Muscle layer of colon (tissue), 2 donors: ENCODE results near the gene OGN.

Source experiments
- H3K27ac ChIP-seq: one replicate; pipeline ENCODE4 v1.7.0; 2013; ENCODE audit warnings: low read depth, mild to moderate bottlenecking, low read length, moderate library complexity
- H3K27me3 ChIP-seq, 2 donors: one replicate each; pipeline ENCODE4 v1.7.0; 2013; ENCODE audit warnings: low read length in 2 of 2, mild to moderate bottlenecking in 2 of 2; ENCODE audit not compliant: insufficient read depth in 2 of 2, control insufficient read depth in 1 of 2
- H3K36me3 ChIP-seq: one replicate; pipeline ENCODE4 v1.7.0; 2013; ENCODE audit warnings: mild to moderate bottlenecking, low read length; ENCODE audit not compliant: insufficient read depth
- H3K4me1 ChIP-seq: one replicate; pipeline ENCODE4 v1.7.0; 2013; ENCODE audit warnings: mild to moderate bottlenecking, low read length; ENCODE audit not compliant: insufficient read depth
- H3K4me3 ChIP-seq, 2 donors: one replicate each; pipeline ENCODE4 v1.7.0; 2013; ENCODE audit warnings: low read length in 2 of 2, low read depth in 1 of 2, mild to moderate bottlenecking in 1 of 2, moderate library complexity in 1 of 2
- H3K9ac ChIP-seq: one replicate; pipeline ENCODE4 v1.7.0; 2013; ENCODE audit warnings: low read length
- H3K9me3 ChIP-seq: one replicate; pipeline ENCODE4 v1.7.0; 2013; ENCODE audit warnings: mild to moderate bottlenecking, low read length
- donor health status: abdominal sarcoma.
- donor health status: Adenocarcinoma of cecum.

The OGN gene

DNA sequence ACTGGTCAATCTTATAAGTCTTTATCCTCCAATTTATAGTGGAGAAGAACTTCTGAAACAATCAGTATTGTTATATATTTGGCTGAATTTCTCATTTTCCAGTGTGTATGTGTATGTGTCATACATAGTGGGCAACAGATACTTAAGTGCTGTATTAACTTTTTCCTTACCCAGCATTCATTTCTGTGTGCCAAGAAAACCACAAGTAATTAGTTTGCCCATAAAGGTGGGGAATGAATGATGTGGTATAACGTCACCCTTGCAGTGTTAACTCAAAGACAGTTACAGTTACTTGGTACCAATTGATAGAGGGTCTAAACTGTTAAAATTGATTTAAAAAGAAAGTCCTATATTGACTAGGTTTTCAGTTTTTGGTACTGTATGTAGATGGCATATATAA lies 2.0 kb downstream of the OGN start:
- peaks cover 31% of the 10 kb centered on the region for H3K4me1 ChIP-seq
- peak overlapping the region in 1 of 2 donors; percentile 39 for H3K4me3 ChIP-seq
- no peaks in the 10 kb centered on the region for H3K27me3 ChIP-seq
- H3K36me3 ChIP-seq: no peaks in the 10 kb centered on the region
- H3K27ac ChIP-seq: peak overlapping the region; percentile 7
- H3K9ac ChIP-seq: no peak overlapping the region
- no peaks in the 10 kb centered on the region for H3K9me3 ChIP-seq

DNA sequence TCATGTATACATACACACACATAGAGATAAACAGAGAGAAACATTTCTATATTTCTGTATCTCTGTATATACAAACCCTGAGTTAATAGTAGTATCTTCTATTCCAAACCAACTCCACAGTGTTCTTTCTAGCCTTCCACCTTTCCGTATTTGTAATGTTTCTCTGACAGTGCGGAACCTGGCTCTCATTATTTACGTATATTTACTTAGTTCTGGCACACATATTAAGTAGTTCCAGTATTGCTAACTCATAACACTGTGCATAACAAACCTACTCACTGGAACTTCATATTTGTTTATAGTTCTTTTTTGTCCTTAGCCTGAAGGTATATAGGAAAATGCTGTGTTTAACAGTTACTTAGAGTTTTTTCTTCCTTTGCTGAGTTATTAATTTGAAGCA lies 6.5 kb downstream of the OGN start:
- H3K9me3 ChIP-seq: no peaks in the 10 kb centered on the region
- H3K9ac ChIP-seq: no peak overlapping the region
- no peak overlapping the region for H3K4me3 ChIP-seq
- peaks cover 25% of the 10 kb centered on the region for H3K4me1 ChIP-seq
- peak overlapping the region; percentile 49 for H3K27ac ChIP-seq
- H3K27me3 ChIP-seq: no peaks in the 10 kb centered on the region
- no peaks in the 10 kb centered on the region for H3K36me3 ChIP-seq

DNA sequence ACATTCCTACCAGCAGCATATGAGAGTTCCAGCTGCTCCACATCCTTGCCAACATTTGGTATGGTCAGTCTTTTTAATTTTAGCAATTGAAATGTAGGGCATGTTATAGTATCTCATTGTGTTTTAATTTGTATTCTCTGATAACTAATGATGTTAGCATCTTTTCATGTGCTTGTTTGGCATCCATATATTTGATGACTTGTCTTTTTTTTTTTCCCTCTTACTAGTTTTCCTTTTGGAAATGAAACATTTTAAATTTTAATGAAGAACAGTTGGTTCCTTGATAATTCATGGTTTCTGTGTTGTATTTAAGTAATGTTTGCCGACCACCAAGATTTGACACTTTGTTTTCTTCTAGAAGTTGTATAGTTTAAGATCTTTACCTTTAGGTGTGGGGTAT lies 8.8 kb downstream of the OGN start:
- Histone ChIP-seq H3K4me3 (no peak overlapping the region), H3K4me1 (peaks cover 14% of the 10 kb centered on the region), H3K9ac (no peak overlapping the region), H3K27ac (no peak overlapping the region), H3K27me3 (no peaks in the 10 kb centered on the region), H3K36me3 (no peaks in the 10 kb centered on the region), H3K9me3 (no peaks in the 10 kb centered on the region)

DNA sequence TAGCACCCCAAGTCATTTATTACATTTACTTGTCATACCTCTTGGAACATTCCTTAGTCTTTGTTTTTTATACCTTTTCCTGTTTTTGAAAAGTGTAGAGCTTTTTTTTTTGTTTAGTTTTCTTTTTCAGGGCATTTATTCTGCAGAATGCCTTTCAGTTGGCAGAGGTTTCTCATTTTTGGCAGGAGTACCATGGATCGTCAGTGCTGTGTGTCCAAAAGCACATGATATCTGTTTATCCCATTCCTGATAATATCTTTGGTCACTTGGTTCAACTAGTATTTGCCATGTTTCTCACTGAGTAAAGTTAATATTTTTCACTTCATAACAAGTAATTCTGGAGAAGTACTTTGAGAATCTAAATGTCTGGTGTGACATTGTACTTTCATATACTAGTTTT lies 10.7 kb downstream of the OGN start:
- Histone ChIP-seq H3K9ac (no peak overlapping the region), H3K9me3 (no peaks in the 10 kb centered on the region), H3K4me1 (peaks cover 25% of the 10 kb centered on the region), H3K4me3 (peak overlapping the region in 1 of 2 donors; percentile 7), H3K36me3 (no peaks in the 10 kb centered on the region), H3K27ac (no peak overlapping the region), H3K27me3 (no peaks in the 10 kb centered on the region)

DNA sequence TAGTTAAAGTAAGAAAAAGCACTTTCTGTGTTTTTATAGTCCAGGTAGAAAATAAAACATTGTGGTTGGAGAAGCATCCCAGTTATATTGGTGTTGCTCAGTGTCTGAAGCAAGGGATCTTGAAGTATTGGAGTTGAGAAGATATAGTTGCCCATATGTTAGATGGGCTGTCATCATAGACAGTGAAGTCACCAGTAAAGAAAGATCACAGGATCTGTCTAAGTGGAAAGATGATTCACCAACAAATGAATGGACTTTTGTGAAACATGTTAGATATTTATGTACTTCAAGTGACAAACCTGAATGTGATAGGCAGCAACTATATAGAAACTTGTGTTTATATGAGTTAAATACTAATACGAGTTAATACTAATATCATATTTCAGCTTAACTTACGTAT lies 11.7 kb downstream of the OGN start:
- Histone ChIP-seq H3K36me3 (no peaks in the 10 kb centered on the region), H3K9ac (no peak overlapping the region), H3K27ac (no peak overlapping the region), H3K9me3 (no peaks in the 10 kb centered on the region), H3K27me3 (no peaks in the 10 kb centered on the region), H3K4me1 (peaks cover 25% of the 10 kb centered on the region), H3K4me3 (no peak overlapping the region)

DNA sequence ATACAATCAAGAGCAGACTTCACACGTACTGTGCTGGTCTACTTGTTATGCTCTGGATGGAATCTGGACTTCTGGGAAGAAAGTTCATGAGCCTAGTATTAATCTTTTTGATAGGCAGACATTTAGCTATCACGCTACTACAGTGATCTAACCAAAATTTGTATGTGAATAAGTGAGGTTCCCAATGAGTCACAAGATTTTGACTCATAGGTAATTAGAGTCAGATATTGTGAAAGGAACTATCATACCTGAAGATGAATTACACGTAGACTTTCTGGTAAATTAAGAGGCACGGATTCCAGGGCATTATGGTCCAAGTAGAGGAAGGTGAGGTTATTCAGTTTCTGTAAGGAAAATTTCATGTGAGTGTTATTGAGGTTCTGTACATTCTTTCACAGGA lies 18.4 kb downstream of the OGN start:
- Histone ChIP-seq H3K9me3 (no peaks in the 10 kb centered on the region), H3K27me3 (no peaks in the 10 kb centered on the region), H3K27ac (no peak overlapping the region), H3K4me1 (peaks cover 11% of the 10 kb centered on the region), H3K9ac (no peak overlapping the region), H3K4me3 (no peak overlapping the region), H3K36me3 (no peaks in the 10 kb centered on the region)

DNA sequence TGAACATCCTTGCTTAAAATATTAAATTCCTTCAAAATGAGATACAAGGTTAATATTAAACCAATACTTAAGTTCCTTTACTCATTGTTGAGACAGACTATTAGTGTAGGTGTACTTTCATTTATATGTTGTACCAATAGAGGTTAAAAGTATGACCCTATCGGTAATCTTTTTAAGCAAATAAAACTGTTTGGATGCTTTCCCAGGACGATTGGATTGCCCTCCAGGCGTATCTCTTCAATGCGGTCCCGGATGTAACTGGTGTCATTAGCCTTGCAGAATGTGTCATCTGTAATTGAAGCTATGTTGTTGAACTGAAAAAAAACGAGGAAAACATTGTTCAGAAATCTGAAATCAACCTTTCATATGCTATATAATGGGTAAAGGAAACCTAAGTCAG lies 18.9 kb downstream of the OGN start:
- Histone ChIP-seq H3K36me3 (no peaks in the 10 kb centered on the region), H3K9me3 (no peaks in the 10 kb centered on the region), H3K27ac (peak overlapping the region; percentile 29), H3K27me3 (no peaks in the 10 kb centered on the region), H3K9ac (no peak overlapping the region), H3K4me1 (peaks cover 10% of the 10 kb centered on the region), H3K4me3 (no peak overlapping the region)

DNA sequence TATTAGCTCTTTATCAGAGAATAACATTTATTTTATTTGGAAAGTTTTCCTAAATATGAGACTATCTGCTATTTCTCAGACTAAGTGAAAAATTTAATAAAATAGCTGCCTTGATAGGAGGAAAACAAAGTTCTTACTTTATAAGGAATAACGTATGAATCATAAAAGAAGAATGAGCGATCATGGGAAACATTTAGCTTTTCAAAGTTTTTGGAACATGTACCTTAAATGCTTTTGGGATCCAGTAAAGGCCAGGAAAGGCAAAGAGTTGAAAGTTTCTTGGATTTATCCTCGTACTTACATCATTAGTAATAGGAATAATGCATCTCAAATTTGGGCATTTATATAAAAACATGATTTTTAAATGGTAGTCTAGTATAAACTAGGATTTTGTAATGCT lies 19.4 kb downstream of the OGN start:
- H3K4me3 ChIP-seq: no peak overlapping the region
- H3K27ac ChIP-seq: peak overlapping the region; percentile 29
- H3K9ac ChIP-seq: no peak overlapping the region
- H3K4me1 ChIP-seq: peaks cover 6% of the 10 kb centered on the region
- H3K27me3 ChIP-seq: no peaks in the 10 kb centered on the region
- H3K9me3 ChIP-seq: no peaks in the 10 kb centered on the region
- H3K36me3 ChIP-seq: no peaks in the 10 kb centered on the region

DNA sequence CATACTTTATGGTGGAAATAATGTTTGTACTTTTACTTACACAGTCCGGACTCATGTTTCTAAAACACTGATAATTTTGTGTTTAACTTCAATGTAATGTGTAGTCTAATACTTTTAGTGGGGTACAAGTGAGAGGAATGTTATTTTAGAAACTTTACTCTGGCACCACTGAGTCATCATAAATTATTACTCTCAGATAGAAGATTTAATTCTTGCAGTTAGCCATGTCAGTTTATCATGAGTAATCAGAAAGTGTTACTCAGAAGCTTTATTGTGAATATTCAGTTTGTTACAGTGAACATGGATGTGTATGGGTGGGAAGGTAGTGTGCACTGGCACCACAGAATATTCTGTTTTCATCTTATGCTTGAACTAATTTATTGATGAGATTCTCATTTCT lies 20.0 kb downstream of the OGN start:
- no peaks in the 10 kb centered on the region for H3K4me1 ChIP-seq
- H3K9me3 ChIP-seq: no peaks in the 10 kb centered on the region
- no peaks in the 10 kb centered on the region for H3K36me3 ChIP-seq
- no peak overlapping the region for H3K4me3 ChIP-seq
- H3K27me3 ChIP-seq: no peaks in the 10 kb centered on the region
- H3K27ac ChIP-seq: no peak overlapping the region
- H3K9ac ChIP-seq: no peak overlapping the region

DNA sequence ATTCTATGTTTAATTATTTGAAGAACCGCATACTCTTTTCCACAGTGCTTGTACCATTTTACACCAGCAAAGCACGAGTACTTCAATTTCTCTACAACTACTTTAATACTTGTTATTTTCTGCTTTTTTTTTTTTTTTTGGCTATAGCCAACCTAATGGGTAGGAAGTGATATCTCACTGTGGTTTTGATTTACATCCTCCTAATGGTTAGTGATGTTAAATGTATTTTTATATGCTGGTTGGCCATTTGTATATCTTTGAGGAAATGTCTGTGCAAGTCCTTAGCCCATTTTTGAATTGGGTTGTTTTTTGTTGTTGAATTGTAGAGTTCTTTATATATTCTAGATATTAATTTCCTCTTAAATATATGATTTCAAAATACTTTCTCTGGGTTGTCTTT lies 22.6 kb downstream of the OGN start:
- no peaks in the 10 kb centered on the region for H3K36me3 ChIP-seq
- H3K4me3 ChIP-seq: no peak overlapping the region
- no peak overlapping the region for H3K9ac ChIP-seq
- no peaks in the 10 kb centered on the region for H3K9me3 ChIP-seq
- H3K27ac ChIP-seq: no peak overlapping the region
- H3K4me1 ChIP-seq: no peaks in the 10 kb centered on the region
- no peaks in the 10 kb centered on the region for H3K27me3 ChIP-seq

DNA sequence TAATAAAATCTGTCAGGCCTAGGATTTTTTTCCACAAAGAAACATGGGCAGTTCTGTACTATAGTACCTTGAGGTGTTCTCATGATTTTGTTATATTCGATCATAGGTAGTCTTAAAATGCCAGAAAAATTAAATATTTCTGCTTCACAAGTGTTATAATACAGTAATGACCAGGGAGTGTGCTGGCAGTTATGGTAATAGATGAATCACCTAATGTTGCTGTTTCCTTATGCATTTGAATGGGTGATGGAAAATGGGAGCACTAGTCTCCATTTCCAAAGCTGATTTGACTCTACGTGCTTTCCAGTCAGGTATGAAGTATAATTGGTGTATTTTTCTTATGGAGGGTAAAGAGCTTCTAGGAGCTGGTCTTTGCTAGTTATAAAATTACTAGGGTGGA lies 23.8 kb downstream of the OGN start:
- no peaks in the 10 kb centered on the region for H3K27me3 ChIP-seq
- no peak overlapping the region for H3K27ac ChIP-seq
- no peak overlapping the region for H3K4me3 ChIP-seq
- H3K4me1 ChIP-seq: no peaks in the 10 kb centered on the region
- H3K36me3 ChIP-seq: no peaks in the 10 kb centered on the region
- no peak overlapping the region for H3K9ac ChIP-seq
- H3K9me3 ChIP-seq: no peaks in the 10 kb centered on the region

DNA sequence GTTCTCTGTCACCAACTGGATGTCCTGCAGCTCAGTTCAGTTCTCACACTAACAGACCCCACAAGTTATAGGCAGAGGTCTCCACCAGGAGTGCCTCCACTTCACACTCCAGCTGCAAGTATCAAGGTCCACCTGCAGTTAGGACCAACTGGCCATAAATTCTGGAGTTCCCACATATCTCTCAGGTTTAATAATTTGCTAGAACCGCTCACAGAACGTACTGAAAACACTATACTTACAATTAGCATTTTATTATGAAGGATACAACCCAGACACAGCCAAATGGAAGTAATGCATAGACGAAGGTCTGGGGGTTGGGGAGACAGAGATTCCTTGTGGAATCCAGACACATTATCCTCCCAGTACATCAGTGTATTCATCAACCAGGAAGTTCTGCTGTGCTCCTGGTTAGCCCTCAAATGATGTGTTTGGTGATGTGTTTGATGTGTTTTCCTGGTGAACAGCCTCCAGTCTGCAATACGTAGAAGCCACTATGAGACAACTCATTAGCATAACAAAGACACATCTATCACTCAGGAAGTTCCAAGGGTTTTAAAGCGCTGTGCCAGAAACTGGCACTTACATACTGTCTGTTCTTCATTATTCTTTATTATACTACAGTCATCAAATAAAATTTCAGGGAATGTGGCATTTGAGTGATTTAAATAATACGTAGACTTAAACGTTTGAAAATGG lies 25.4 kb downstream of the OGN start:
- H3K27ac ChIP-seq: no peak overlapping the region
- H3K36me3 ChIP-seq: no peaks in the 10 kb centered on the region
- no peak overlapping the region for H3K9ac ChIP-seq
- no peak overlapping the region for H3K4me3 ChIP-seq
- no peaks in the 10 kb centered on the region for H3K9me3 ChIP-seq
- H3K27me3 ChIP-seq: no peaks in the 10 kb centered on the region
- H3K4me1 ChIP-seq: no peaks in the 10 kb centered on the region
